Gastrocnemius medialis (tissue), 4 donors: Measurements from ENCODE around the gene RARA. TPM values are rescaled to one million over a fixed set of nuclear protein-coding genes. Genes with fewer than 3 reads are reported as not detected.

Experiments used
- ATAC-seq, 2 donors: fragments of 150-250 bp; one replicate each; pipeline ENCODE4 v1.9.1; 2016
- DNase-seq, 2 donors: peaks; one replicate each; pipeline ENCODE4 v3.0.0-alpha.2; 2019
- H3K27ac ChIP-seq, 4 donors: fragments of 200-600 bp; sonication (generic); 1 replicate in 1 of 4; 2 replicates in 3 of 4; pipeline ENCODE4 v1.5.1; 2016 to 2018; ENCODE audit warnings: mild to moderate bottlenecking in 2 of 4, moderate library complexity in 1 of 4
- H3K27me3 ChIP-seq, 3 donors: fragments of 200-600 bp; sonication (generic) in 2 of 3; 1 replicate in 1 of 3; 2 replicates in 2 of 3; pipeline versions ENCODE4 v1.5.1 to v1.6.0; 2016 to 2019; ENCODE audit warnings: mild to moderate bottlenecking in 1 of 3, moderate library complexity in 1 of 3
- H3K36me3 ChIP-seq, 2 donors: fragments of 200-600 bp; sonication (generic) in 1 of 2; one replicate each; pipeline ENCODE4 v1.5.1; 2017 to 2018
- H3K4me1 ChIP-seq, 2 donors: fragments of 200-600 bp; sonication (generic) in 1 of 2; one replicate each; pipeline ENCODE4 v1.5.1; 2016 to 2017; ENCODE audit warnings: mild to moderate bottlenecking in 2 of 2
- H3K4me3 ChIP-seq, 4 donors: fragments of 200-600 bp; sonication (generic) in 3 of 4; 1 replicate in 1 of 4; 2 replicates in 3 of 4; pipeline ENCODE4 v1.5.1; 2016 to 2019; ENCODE audit warnings: mild to moderate bottlenecking in 2 of 4
- H3K9me3 ChIP-seq, 3 donors: fragments of 200-600 bp; sonication (generic) in 2 of 3; 1 replicate in 1 of 3; 2 replicates in 2 of 3; pipeline ENCODE4 v1.5.1; 2016 to 2019
- POLR2A ChIP-seq, 2 donors: fragments of 450-650 bp; IDR thresholded peaks; one replicate each; pipeline ENCODE4 v1.6.1; 2017; ENCODE audit warnings: antibody characterized with exemption in 2 of 2, mild to moderate bottlenecking in 2 of 2, moderate library complexity in 2 of 2
- in situ Hi-C, 4 donors: fragments of 200-750 bp; cut with MboI; loops; one replicate each; pipeline versions ENCODE4 v1.15.0 to v1.8.0; 2017; ENCODE audit warnings: low sequenced_read_pairs in 4 of 4
- intact Hi-C: fragments of 100-400 bp; cut with DNase I; formaldehyde crosslinking; loops from one replicate; pipeline ENCODE4 v1.15.1; 2023; ENCODE audit warnings: low total_unique reads
- total RNA-seq, 4 donors: library from RNA; depleted of rRNA; stranded (reverse); fragments of >200 nt; gene quantifications; one replicate each; pipeline versions ENCODE4 v1.1.0 to v1.2.3, GENCODE V29; 2016
- TF ChIP-seq, protein P1 (sequence below), 5 experiments: fragments of 450-650 bp in 3 of 5; fragments of 200-600 bp in 2 of 5; sonication (generic) in 2 of 5; IDR thresholded peaks in 4 of 5; conservative IDR thresholded peaks in 1 of 5; 1 replicate in 4 of 5; 2 replicates in 1 of 5; pipeline ENCODE4 v1.5.1; 2016 to 2019; ENCODE audit warnings: antibody characterized with exemption in 5 of 5, mild to moderate bottlenecking in 3 of 5, moderate library complexity in 3 of 5

Gene RARA
- total RNA-seq, 4 donors from 2014 or later: 20.3 to 67.0 (median 48.4) TPM

DNA sequence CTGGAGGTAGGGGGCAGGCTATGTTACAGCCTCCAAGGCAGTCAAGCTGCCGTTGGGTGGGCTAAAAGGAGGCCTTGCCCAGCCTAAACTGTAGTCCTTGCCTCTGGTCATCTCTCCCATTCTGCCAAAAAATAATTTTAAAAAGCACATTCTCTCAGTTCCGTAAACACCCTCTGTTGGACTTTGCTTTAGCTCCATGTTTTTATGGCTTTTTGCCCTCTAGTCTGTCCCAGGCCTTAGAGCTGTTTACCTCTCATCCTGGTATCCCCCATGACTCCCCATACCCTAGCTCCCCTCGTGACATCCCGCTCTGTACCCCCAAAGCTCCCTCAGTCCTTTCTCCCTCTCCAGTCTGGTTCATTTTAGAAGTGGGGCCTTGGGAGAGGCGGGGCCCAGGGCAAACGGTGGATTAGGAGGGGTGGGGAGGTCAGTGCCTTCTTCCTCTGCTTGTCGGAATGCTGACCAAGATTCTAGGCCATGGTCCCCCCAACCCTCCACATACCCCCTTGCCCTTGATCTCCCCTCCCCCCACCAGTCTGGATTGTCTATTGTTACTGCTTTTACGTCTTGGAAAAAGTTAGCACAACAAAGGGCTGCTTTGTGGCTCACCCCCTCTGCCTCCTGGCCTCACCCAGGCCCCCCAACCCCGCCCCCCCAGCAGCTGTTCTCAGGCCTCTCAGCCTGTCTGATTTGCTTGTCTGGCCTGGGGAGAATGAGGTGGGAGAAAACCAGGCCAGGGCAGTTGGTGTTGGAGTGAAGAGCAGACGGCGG is 37.2 kb downstream of the RARA start:
- Histone ChIP-seq H3K4me3 (peak overlapping the region; percentile 70 to 81 (median 76)), H3K27ac (peak overlapping the region; percentile 95 to 100 (median 98)), H3K4me1 (peaks cover 84 to 91% of the 10 kb centered on the region in 2 donors), H3K27me3 (no peaks in the 10 kb centered on the region), H3K36me3 (no peaks in the 10 kb centered on the region), H3K9me3 (no peaks in the 10 kb centered on the region)
- intact Hi-C loops: loop anchor here (10.0 kb wide), 1 partner anchor 1151 kb away; the partner anchor contains the start of gene CACNB1
- in situ Hi-C loops: no loop called here
- ATAC-seq (no peak), DNase-seq (no peak)
- no peak for TF ChIP-seq POLR2A (IDR thresholded peaks at IDR 0.05)
- TF ChIP-seq, protein P1, sequence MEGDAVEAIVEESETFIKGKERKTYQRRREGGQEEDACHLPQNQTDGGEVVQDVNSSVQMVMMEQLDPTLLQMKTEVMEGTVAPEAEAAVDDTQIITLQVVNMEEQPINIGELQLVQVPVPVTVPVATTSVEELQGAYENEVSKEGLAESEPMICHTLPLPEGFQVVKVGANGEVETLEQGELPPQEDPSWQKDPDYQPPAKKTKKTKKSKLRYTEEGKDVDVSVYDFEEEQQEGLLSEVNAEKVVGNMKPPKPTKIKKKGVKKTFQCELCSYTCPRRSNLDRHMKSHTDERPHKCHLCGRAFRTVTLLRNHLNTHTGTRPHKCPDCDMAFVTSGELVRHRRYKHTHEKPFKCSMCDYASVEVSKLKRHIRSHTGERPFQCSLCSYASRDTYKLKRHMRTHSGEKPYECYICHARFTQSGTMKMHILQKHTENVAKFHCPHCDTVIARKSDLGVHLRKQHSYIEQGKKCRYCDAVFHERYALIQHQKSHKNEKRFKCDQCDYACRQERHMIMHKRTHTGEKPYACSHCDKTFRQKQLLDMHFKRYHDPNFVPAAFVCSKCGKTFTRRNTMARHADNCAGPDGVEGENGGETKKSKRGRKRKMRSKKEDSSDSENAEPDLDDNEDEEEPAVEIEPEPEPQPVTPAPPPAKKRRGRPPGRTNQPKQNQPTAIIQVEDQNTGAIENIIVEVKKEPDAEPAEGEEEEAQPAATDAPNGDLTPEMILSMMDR (IDR thresholded peaks at IDR 0.05 in 4 of 5, conservative IDR thresholded peaks at IDR 0.05 in 1 of 5): no peak

DNA sequence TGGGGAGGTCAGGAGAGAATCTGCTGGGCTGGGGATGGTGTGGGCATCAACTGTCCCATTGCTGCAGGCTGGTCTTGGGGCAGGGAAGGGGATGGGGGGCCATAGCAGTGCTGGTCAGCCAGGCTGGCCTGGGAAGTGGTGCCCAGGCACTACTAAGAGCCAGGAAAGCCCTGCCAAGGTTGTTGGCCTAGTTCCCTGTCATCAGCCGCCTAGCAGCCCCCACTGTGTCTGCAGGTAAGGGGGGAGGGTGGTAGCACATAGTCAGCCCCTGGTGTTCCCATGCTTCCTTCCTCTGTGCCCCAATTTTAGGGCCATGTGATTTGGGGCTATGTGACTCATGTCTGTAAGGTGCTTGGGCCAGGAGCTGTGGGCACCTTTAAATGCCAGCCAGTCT is 37.8 kb downstream of the RARA start:
- DNase-seq (peak in 1 of 2 donors; percentile 46), ATAC-seq (peak; percentile 16 to 24)
- in situ Hi-C loops: no loop called here
- TF ChIP-seq, protein P1 (IDR thresholded peaks at IDR 0.05 in 4 of 5, conservative IDR thresholded peaks at IDR 0.05 in 1 of 5): no peak
- TF ChIP-seq POLR2A (IDR thresholded peaks at IDR 0.05): no peak
- peak overlapping the region in 2 of 4 donors; percentile 6 to 70 for H3K4me3 ChIP-seq
- H3K9me3 ChIP-seq: no peaks in the 10 kb centered on the region
- peaks cover 84 to 97% of the 10 kb centered on the region in 2 donors for H3K4me1 ChIP-seq
- intact Hi-C loops: loop anchor here (10.0 kb wide), 1 partner anchor 1152 kb away; the partner anchor contains the start of gene CACNB1
- peak overlapping the region; percentile 95 to 100 (median 98) for H3K27ac ChIP-seq
- H3K36me3 ChIP-seq: peaks cover 0 to 2% of the 10 kb centered on the region in 2 donors
- H3K27me3 ChIP-seq: no peaks in the 10 kb centered on the region

DNA sequence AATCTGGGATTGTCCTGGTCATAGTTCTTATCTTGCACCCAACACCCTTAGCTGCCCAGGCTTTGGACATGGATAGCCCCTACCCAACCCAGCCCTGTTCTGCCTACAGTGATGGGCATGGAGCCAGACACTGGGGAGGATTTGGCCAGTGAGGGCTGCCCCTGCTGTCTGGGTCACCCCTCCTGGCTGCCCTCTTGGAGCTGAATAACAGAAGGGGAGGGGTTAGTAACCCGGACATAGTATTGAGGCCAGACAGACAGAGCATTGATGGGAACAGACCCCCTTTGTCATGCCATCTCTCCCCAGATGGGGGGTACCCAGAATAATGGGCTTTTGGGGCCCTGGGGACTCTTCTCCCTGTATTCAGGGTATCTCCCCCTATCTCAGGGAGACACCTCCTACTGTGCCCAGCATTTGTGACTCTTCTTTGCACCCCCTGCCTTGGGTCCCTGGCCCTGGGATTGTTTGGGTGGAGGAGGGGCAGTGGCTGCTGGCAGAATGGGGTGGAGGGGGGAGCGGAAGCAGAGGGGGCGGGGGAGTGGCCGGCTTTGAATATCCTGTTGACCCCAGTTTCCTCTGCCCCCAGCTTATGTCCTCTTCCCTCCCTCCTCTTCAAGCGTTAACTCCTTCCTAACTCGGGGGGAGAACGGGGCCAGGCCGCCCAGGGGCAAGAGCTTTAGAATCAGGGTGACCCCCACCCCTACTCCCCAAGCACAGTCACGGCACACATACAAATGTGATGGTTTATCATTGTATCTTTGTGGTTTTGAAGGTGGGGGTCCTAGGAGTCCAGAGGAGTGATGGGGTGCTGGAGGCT is 38.5 kb downstream of the RARA start:
- H3K4me1 ChIP-seq: peaks cover 84 to 92% of the 10 kb centered on the region in 2 donors
- ATAC-seq (no peak), DNase-seq (peak in 1 of 2 donors; percentile 30)
- H3K36me3 ChIP-seq: peaks cover 0 to 10% of the 10 kb centered on the region in 2 donors
- intact Hi-C loops: loop anchor here (10.0 kb wide), 1 partner anchor 1153 kb away; the partner anchor contains the start of gene CACNB1
- H3K27ac ChIP-seq: peak overlapping the region; percentile 95 to 100 (median 98)
- in situ Hi-C loops: no loop called here
- TF ChIP-seq, protein P1 (IDR thresholded peaks at IDR 0.05 in 4 of 5, conservative IDR thresholded peaks at IDR 0.05 in 1 of 5): no peak
- TF ChIP-seq POLR2A (IDR thresholded peaks at IDR 0.05): no peak
- H3K27me3 ChIP-seq: no peaks in the 10 kb centered on the region
- peak overlapping the region in 3 of 4 donors; percentile 4 to 27 (median 6) for H3K4me3 ChIP-seq
- no peaks in the 10 kb centered on the region for H3K9me3 ChIP-seq

DNA sequence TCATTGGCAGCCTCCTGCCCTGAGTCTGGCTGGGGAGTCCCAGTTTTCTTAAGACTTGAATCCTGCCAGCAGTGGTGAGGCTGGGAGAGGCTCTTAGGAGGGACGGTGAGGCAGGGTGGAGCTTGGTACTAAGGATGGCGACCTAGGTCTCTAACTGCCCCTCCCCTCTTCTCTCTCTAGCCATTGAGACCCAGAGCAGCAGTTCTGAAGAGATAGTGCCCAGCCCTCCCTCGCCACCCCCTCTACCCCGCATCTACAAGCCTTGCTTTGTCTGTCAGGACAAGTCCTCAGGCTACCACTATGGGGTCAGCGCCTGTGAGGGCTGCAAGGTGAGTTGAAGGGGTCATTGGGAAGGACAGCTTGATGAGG is 39.1 kb downstream of the RARA start:
- in situ Hi-C loops: no loop called here
- Histone ChIP-seq H3K27me3 (no peaks in the 10 kb centered on the region), H3K27ac (peak overlapping the region; percentile 95 to 100 (median 98)), H3K4me3 (peak overlapping the region in 2 of 4 donors; percentile 4 to 27), H3K4me1 (peaks cover 78 to 88% of the 10 kb centered on the region in 2 donors), H3K36me3 (peaks cover 0 to 14% of the 10 kb centered on the region in 2 donors), H3K9me3 (no peaks in the 10 kb centered on the region)
- ATAC-seq (no peak), DNase-seq (no peak)
- intact Hi-C loops: loop anchor here (10.0 kb wide), 1 partner anchor 1153 kb away; the partner anchor contains the start of gene CACNB1
- TF ChIP-seq POLR2A (IDR thresholded peaks at IDR 0.05): no peak
- TF ChIP-seq, protein P1 (IDR thresholded peaks at IDR 0.05 in 4 of 5, conservative IDR thresholded peaks at IDR 0.05 in 1 of 5): no peak
